Testis (tissue), 2 donors: ENCODE results near the gene FCN3.

Experiments
- CTCF ChIP-seq, 3 experiments: fragments of 450-650 bp in 2 of 3; fragments of 200-600 bp in 1 of 3; sonication (generic) in 1 of 3; IDR thresholded peaks; one replicate each; pipeline ENCODE4 v1.5.1; 2016 to 2019; ENCODE audit warnings: antibody characterized with exemption in 3 of 3, mild to moderate bottlenecking in 2 of 3, moderate library complexity in 1 of 3
- POLR2A ChIP-seq: fragments of 450-650 bp; IDR thresholded peaks from one replicate; pipeline ENCODE4 v1.6.1; 2017; ENCODE audit warnings: antibody characterized with exemption, mild to moderate bottlenecking, moderate library complexity

- no peak for TF ChIP-seq CTCF (IDR thresholded peaks at IDR 0.05)
- TF ChIP-seq POLR2A: no peak
Measured at GRCh38 chr1:27374362-27375086, at the start of gene FCN3.
